NCI-H2171 (cell line): Measurements from ENCODE around the gene EPN2.
A peak's percentile ranks its signal among the peaks of the same experiment; 100 is the strongest.
"Not testable (repeated sequence)": the region's sequence is repeated elsewhere in the genome, so short reads cannot be mapped to it uniquely, and the experiment has no call there.

Source experiments
- DNase-seq: peaks from one replicate; lab custom pipeline; 2025; lab: John Stamatoyannopoulos, UW

Gene EPN2

DNA sequence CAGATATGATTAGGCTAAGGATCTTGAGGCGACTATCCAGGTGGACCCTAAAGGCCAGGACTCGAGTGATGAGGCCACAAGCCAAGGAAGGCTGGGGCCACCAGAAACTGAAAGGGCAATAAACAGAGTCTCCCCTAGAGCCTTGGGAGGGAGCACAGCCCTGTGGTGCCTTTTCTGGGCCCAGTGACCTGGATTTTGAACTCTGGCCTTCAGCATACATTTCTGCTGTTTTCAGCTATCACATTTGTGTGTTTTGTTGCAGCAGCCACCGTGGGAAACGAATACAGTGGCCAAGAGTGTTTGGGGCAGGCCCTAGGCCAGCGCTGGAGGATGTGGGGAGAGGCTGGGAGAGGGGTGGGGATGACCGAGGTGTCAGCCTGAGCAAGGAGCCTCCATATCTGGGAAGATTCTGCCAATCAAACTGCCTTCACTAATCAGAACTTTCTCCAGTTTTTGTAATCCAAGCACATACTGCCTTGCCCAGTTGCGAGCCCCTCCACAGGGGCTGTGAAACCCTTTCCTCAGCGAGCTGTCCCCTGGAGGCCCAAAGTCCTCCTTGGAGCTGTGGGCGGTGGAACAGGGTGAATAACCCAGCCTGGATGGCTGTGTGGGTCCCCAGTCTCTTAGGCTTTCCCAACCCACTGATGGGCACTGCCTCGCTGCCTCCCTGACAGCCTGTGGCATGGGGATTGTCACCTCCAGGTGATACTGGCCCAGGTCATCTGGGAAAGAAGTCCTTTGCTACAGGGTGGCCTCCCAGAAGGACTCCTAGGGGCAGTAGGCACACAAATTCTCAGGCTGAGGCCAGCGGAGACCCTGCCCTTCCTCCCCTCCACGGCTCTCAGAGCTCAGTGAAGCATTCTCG lies 108.6 kb downstream of the EPN2 start:
- DNase-seq, result no peak

DNA sequence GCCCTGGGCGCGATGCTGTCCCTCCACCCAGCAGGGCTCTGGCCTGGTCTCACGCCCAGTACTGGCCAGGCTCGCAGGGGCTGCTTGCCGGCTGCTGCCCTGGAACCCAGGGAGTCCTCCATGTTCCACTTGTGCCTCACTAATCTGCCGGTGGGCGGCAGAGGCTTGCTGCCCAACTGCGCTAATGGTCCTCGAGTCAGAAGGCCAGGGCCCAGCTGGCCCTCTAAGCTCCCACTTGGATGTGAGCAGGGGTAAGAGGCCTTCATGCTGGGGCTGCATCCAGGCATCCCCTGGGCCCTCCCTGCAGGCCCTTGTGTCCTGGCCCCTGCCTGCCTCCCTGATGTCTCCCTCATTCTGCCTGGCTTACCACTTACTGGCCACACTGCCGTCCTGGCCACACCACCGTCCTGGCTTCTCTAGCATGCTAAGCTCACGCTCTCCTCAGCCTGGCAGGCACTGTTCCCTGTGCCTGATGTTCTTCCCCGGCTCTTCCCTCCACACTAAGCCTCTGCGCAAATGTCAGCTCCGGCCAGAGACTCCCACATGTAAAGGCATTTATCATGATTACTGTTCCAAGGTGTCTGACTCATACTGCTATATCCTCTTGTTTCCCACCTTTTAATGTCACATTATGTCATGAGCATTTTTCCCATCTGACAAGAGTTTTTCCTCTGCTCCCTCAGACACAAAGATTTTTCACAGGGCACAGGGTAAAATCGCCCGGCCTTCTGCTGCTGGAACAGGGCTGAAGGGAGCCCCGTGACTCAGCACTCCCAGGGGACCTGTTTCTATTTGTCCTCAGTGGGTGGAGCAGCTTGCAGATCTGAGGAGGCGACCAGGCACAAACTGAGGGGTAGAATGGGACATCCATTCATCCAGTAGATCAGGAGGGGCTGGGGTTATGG lies 109.4 kb downstream of the EPN2 start:
- DNase-seq, result peak; percentile 78

DNA sequence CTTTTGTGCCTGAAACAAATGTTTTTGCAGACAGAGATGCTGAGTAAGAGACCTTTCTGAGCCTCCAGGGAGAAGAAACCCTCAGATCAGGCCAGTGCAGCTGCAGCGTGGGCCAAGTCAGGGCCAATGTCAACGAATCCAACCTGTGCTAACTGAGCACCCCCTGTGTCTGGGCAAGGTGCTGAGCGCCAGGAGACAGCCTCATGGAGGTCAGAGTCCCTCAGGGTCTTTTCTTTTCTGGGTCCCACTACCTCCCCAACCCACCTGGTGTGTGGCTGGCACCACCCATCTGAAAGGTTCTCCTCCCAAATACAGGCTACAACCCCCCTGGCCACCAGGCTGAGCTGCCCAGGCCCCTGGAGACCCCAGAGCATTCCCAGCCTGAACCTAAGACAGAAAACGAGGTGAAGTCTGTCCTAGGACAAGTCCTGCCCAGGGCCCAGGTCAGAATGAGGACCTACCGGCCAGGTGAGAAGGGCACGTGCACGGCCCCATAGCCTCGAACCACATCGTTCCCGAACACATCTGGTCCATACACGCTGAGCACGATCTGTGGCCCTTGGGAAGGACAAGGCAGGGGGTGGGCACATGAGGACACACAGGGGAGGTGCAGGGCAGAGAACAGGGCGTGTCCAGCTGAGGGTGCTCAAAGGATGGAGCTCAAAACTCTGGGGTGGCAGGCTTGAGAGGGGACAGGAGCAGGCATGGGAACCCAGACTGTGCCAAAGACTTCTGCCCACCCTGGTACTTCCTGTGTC lies 110.3 kb downstream of the EPN2 start:
- no peak for DNase-seq

DNA sequence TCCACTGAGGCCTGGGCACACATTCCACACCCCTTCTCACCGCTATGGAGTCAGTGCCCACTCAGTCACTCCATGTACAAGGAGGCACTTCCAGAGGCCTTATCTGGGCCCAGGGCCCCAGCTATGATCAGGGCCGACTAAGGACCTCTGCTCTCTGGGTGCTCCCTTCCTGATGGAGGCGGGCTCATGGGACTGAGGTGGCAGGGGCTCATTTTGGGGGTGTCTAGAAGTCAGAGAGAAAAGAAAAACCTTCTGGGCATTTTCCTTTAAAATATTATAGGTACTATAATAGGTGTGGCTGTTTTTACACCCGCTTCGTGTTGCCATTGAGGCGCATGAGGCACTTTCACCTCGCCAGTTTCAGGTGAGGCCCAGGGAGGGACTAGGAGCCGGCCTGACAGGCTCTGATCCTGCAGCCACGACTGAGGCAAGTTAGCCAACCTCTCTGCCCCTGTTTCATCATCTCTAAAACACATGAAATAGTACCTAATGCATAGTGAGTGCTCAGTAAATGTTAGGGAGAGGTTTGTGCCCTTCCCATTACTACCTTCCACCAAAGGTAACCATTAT lies 111.0 kb downstream of the EPN2 start:
- no peak for DNase-seq

DNA sequence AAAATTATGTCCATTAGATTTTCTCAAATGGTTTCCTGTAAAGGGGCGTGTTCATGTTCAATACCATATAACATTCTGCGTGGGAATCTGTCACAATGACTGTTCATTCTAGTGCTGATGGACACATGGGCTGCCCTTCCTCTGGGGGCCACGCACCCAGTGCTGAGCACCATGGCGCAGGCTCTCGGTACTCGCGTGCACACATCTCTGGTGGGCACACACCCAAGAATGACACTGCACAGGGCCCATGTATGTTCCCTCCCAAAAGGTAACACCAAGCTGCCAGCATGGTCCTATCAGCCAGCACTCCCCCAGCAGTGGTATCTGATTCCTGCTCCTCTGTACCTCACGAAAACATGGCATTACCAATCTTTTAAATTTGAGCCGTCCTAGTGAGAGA lies 111.6 kb downstream of the EPN2 start:
- no peak for DNase-seq

DNA sequence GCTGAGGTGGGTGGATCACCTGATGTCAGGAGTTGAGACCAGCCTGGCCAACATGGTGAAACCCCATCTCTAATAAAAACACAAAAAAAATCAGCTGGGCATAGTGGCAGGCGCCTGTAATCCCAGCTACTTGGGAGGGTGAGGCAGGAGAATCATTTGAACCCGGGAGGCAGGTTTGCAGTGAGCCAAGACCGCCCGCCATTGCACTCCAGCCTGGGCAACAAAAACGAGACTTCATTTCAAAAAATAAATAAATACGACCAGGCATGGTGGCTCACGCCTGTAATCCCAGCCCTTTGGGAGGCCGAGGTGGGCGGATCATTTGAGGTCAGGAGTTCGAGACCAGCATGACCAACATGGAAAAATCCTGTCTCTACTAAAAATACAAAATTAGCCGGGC lies 116.2 kb downstream of the EPN2 start:
- not testable (repeated sequence) for DNase-seq

DNA sequence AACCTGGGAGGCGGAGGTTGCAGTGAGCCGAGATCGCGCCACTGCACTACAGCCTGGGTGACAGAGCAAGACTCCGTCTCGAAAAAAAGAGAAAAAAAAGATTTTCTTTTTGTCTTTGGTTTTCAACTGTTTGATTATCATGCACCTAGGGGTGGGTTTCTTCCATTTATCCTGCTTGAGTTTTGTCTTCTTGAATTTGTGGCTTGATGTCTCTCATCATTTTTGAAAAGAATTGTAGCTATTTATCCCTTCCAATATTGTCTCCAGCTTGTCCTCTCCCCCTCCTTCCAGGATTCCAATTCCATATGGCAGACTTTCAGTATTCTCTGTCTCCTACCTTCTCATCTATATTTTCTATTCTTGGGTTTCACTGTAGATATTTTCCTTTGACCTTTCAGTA lies 117.6 kb downstream of the EPN2 start:
- DNase-seq, result no peak

DNA sequence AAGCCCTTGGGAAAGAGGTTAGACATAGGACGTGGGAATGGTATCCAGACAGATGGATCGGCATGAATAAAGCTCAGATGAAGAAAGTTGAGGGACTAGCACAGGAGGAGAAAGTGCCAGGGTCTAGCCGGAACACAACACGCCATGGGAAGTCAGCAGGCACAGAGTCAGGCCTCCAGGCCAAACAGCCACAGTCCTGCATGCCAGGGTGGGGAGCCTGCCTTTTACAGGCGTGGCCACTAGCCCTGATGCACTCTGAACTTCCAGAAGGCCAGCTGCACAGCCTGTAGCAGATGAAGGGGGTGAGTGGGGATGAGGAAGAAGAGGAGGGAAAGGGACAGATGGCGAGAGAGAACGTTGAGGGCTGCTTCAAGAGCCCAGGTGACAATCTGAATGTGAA lies 120.2 kb downstream of the EPN2 start:
- DNase-seq, result no peak

DNA sequence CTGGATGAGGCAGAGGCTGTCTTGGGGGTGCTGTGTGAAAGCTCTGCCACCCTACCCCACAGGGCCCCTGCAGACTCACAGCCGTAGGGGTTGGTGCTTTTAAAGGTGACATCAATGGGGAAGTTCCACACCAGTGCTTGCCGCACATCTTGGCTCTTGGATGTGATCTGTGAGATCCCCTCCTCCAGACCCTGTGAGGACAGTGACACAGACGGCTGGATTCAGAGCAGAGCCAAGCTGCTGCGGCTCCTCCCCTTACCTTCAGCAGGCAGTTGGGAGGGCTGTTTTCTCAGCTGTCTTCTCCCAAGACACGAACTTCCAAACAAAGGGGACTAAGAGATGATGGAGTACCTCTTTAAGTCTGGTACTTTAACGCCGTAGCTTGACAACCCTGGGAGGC lies 120.6 kb downstream of the EPN2 start:
- no peak for DNase-seq

DNA sequence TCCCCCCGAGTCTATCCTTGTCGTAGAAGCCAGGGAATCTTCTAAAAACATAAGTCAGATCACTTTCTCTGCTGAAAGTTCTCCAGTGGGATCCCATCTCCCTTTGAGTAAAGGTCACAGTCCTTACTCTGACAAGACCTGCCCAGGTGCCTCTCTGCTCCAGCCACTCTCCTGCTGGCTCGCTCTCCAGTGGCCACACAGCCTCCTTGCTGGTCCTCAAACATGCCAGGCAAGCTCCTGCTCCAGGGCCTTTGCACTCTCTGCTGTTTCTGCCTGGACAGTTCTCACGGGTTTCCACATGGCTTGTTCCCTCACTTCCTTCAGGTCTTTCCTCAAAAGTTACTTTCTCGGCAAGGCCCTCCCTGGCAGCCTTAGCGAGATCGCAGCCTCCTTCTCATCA lies 122.0 kb downstream of the EPN2 start:
- no peak for DNase-seq

DNA sequence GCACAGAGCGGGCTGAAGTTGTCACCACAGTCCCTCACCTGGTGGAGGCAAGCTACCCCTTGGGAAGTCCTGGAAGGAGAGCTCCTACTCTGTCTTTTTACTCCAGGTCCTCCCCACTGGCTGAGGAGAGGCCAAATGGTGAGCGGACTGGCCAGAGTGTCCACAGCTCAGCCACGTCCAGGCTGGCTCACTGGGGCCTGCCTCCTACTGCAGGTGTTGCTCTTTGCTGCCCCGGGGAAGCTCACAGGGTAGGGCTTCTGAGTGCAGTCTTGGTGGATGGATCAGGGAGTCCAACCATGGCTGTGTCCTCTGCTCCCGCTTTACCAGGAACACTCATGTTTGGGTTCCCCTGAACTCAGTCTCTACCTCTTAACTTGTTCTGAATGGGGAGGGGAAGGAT lies 122.7 kb downstream of the EPN2 start:
- DNase-seq, result no peak

DNA sequence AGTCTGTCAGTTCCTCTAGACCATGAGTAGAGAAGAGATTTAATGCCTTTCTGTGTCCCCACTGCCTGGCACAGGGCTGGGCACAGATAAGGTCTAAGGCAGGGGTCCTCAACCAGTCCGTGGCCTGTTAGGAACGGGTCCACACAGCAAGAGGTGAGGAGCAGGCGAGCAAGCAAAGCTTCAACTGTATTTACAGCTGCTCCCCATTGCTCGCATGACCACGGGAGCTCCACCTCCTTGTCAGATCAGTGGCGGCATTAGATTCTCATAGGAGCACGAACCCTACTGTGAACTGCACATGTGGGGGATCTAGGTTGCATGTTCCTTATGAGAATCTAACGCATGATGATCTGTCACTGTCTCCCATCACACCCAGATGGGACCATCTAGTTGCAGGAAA lies 123.6 kb downstream of the EPN2 start:
- no peak for DNase-seq

DNA sequence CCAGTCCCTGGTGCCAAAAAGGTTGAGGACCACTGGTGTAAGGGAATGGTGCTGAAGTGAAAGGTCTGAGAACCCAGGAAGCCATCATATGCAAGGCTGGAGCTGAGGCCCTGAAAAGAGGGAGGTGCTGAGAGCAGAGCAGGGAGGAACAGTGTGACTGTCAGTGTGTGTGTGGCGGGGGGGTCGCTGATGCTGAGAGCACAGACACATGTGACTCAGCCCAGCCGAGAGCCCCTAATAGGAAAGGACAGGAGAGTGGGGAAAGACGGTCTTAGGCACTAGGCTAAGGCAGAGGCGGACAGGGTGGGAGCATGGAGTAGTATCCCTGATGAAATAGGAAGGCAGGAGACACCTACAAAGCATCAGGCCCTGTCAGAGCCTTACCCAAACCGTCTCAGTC lies 124.2 kb downstream of the EPN2 start:
- DNase-seq, result no peak

DNA sequence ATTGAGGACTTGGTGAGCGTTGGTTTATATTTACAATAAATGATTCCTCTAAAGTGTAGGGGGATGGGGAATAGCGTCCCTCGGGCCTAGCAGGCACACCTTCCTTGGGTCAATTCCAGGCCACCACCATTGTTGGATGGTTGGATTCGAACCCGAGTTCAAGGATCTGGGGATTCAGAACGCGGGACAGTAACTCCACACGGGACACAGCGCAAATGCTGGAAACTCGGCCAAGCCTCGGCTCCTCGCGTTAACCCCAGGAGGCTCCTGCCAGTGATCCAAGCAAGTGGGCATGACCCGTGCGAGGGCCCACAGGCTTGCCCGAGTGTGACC lies 124.7 kb downstream of the EPN2 start:
- DNase-seq, result no peak

DNA sequence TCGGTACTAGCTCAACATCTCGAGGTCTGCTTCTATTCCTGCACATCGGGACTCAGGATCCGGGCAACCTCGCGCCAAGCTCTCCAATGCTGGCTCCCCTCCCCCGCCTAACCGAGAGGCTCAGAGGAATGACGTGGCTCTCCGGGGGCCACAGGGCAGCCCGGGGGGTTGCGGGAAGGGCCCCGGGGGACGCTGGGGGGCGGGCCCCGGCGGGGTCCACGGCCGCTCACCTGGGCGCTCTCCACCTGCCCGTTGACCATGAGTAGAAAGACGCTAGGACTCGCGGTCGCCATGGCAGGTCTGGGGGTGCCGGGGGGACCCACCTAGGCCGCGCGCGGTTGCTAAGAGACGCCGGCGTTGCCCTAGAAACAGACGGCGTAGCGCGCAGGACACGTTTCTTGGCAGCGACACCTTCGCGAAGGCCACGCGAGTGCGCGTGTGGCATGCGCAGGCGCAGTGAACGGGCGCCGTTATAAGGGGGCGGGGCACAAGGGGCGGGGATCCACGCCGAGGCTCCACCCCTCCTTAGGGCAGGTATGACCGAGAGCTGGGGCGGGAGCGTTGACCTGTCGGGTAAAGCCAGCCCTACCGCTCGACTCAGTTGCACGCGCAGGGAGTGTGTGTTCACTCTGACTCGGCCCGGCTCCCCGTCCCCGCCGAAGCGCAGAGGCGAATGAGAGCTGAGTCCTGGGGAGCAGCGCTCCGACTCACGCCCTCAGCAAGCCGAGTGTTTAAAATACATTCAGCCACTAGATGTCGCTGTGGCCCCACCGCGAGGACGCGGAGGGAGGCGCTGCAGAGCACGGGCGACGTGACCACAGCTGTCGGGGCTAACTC lies 125.3 kb downstream of the EPN2 start, which contains the start of gene B9D1:
B9D1 (minus strand) TSS at position 447 of the 837 bp plus-strand sequence; CDS start at position 293, 154 bp downstream.
- peak; percentile 93 for DNase-seq

DNA sequence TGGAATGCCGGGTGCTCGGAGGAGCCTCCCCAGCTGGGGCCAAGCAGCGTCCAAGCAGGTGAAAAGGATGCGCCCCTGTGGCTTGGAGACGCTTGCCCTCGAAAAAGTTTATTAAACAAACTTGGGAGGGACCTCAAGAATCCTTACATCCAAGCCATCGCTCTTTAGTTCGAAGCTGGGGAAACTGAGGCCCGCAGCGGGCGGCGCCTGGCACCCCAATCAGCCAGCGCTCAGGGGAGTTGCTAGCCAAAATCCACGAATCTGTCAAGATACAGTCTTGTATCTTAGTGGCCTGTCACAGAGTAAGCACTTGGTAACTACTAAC lies 125.9 kb downstream of the EPN2 start:
- no peak for DNase-seq

DNA sequence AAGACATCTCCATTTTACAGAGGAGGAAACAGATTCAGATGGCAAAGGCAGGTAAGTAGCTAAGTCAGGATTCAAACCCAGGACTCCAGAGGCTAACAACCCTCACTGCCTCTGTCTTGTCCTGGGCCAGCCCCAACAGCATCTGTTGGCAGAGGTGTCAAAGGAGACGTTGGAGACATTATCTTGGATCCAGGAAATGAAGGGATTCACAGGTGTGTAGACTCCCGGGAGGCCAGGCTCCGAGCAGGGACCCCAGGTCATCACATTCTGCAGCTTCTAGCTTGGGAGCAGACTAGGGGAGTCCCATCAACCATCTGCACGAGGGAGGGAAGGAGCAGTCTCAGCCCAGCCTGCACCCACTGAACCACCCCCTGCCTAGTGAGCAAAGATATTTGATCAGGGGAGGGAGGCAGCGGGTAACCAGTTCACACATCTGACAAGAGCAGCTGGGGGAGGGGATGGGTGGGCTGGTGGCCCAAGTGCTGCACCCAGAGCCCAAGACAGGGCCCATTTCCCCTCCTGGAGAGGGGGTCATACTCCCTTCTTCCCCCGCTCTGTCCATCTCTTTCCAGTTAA lies 126.4 kb downstream of the EPN2 start:
- DNase-seq, result no peak

DNA sequence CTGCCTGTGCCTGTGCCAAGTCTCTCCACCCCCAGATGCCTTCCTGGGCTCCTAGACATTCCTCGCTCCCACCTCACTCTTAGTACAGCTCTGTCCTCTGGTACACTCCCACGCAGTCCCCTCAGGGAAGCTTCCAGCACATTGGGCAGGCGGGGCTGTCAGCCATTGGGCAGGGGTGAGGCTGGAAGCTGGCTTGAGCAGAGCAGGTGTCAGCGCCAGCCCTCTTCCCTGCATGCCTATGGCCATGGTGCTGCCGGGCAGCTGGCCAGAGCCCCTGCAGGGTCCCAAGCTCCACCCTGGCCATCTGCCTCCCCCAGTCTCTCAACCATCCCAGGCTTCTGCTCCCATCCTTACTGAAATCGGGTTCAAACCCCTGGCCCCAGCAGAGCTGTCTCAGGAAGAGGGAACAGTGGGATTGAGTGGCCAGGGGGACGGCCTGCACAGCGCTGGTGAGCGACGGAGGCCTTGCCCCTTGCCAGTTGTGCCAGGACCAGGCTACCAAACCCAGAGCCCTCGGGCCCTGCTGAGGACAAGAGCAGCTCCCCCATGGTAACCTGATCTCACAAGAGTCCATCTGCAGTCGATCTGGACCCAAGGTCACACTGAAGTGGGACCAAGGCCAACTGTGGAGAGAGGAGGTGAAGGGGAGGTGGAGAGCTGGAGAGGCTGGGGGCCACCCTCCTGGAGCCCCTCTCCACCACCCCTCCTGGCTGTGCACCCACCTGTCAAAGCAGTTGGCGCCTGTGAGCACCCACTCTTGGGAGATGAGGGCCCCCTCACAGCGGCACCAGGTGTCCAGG lies 127.7 kb downstream of the EPN2 start:
- no peak for DNase-seq

DNA sequence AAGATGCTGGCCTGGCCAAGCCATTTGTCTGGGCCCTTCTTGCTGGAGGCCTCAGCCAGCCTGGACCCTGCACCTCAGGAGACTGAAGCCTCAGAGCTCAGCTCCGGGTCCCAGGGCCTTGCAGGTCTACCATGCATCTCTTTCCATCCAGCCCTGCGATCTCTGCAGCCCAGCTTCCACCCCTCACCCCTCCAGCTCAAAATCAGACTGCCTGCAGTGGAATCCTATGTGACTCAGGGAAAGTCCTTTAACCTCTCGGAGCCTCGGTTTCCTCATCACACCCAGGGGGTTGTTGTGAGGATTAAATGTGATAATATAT lies 128.3 kb downstream of the EPN2 start:
- no peak for DNase-seq
